ENCODE measurements around the gene CTNS.

The CTNS gene

DNA sequence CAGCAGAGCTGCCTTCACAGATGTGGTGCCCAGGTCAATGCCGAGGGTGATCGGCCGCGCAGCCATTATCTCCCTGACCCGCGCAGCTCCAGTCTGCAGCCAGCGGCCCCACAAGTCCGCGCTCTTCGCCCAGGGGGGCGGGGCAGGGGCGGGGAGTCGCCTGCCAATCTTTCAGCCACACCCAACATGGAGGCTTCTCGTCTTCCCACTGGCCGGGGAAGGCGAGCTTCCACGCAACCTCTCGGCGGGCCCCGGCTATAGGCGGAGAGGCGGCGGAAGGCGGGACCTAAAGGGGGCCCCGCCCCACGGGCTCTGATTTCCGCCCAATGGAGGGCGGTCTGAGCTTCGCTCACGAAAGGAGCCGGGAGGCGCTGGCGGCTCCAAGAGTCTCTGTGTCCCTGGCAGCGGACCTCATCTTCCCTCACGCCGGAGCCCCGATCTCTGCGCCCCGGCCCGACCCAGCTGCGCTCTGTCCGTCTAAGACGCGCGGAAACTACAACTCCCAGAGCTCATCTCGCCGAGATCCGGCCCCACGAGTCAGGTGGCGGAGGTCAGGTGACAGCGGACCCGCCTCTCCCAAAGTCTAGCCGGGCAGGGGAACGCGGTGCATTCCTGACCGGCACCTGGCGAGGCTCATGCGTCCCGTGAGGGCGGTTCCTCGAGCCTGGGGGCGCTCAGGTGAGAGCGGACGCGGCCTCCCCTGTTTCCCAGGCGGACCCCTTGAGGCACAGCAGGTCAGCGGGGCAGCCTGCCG is at the start of gene CTNS, which contains the start of gene SHPK:
Gene CTNS (plus strand): TSS at position 607 of the 754 bp plus-strand sequence. CDS start 3,447 bp downstream, outside the sequence.
Gene SHPK (minus strand): TSS at position 97 of the 754 bp plus-strand sequence. CDS start 31 bp downstream, at position 66.
- peak; percentile 98 for DNase-seq

DNA sequence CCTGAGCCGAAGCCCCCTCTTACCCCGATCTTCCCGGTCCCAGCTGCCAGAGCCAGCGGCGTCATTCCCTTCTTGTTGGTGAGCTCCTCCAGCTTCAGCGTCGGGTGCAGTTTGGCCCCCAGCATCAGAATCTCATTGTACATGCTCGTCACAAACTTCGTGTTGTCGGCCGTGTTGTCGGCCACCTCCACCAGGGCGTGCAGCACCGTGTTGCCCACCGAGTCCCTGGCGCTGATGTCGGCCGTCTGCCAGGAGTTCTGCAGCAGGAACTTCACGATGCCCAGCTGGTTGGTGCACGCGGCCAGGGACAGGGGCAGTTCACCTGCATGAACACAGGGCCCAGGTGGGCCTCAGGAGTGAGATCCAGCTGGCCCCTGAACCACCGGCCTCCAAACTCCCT is 46.8 kb upstream of the CTNS start:
- no peak for DNase-seq

DNA sequence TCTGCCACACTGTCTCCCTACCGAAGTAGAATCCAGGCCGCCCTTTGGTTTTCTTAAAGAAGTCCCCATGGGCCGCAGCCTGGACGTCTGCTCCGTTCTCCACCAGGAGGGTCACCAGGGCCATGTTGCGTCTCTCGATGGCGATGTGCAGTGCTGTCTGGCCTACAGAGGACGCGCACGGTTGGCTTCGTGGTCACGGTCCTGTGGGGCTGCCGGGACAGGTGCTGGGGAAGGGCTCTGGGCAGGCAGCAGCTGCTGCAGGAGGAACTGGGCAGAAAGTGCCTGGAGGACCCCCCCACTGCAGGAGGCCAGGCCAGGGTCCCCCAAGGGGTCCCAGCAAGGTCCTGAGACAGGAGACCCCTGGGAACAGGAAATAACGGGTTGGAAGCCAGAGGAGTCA is 46.3 kb upstream of the CTNS start:
- no peak for DNase-seq

DNA sequence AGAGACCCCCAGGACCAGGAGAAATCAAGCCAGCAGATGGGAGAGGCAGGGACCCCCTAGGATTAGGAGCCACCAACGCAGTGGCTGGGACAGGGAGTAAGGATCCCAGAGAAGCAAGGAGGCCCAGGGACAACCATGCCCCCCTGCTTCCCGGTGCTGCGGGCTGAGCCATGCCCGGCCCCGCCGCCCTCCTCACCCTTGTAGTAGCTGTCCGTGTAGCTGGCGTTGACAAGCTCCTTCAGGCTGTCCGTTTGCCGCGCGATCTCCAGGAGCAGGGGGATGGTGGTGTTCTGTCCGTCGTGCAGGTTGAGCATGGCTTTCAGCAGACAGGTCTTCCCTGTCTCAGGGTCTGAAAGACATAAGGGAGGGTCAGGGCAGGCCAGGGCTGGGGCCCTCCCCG is 45.8 kb upstream of the CTNS start:
- no peak for DNase-seq

DNA sequence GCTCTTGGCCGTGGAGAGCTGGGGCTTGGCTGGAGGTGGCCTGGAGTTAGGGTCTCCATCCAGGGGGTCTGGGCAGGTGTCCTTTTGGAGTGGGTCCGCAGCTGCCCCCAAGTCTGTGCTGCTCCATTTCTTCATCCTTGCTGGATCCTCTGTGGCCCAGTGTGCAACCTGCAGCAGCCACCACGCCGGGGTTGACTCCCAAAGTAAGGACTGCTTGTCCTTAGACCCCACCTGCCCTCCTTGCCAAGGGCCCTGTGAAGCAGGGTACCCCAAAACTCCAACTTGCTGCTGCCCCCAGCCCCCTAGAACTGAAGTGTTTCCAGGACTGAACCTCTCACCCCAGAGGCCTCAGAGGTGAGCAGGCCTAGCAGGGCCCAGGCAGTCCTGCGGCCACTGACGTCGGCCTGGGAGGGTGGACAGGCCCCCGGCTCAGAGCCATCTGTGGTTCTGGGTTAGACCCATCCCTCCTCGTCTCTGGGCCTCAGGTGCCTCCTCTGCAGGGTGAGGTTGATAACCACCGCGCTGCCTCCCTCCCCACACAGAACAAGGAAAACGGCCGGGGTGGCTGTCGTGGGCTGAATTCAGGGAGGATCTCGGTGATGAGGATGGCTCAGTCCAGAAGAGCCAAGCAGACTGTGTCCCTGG is 44.2 kb upstream of the CTNS start:
- no peak for DNase-seq

DNA sequence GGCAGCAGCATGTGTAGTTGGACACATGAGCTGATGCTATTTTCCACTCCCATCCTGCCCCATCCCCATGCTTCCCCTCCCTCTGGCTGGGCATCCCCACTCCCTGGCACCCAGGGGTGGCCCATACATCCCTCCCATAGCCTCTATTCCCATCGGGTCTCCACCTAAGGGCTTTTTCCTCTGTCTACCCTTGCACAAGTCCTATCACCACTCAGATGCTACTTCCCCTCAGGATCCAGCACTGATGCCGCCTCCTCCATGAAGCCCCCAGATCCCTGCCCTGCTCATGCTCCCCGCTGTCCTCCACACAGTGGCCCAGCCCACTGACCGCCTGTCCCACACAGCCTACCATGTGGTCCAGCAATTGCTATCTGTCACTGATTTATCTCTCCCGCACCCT is 43.2 kb upstream of the CTNS start:
- DNase-seq = no peak

DNA sequence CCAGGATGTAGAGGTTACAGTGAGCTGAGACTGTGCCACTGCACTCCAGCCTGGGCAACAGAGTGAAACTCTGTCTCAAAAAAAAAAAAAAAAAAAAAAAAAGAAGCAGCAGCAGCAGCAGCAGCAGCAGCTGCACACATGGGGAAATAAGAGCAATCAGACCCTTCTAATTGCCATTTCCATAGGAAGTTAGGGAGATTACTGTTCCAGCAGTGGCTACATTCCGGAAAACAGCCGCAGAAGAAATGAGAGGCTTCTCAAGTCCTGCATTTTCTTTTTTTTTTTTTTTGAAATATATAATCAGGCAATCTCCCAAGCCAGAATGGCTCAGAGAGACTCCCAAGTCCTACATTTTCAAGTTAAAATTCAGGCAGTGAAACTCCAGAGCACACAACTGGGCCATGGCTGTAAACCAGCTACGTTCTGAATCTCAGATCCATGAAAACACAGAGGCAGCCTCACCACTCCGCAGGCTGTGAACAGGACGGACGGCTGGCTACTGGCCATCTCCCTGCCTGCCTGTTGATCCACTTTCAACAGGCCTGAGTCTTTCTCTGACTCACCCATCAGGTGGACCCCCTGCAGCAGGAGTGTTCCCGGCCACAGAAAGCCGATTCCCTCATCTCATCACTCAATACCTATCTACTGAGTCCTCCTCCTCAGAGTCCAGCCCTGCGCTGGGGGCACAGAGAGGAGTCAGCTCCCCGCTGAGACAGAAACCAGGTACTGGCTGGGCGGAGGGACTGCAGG is 42.3 kb upstream of the CTNS start:
- no peak for DNase-seq

DNA sequence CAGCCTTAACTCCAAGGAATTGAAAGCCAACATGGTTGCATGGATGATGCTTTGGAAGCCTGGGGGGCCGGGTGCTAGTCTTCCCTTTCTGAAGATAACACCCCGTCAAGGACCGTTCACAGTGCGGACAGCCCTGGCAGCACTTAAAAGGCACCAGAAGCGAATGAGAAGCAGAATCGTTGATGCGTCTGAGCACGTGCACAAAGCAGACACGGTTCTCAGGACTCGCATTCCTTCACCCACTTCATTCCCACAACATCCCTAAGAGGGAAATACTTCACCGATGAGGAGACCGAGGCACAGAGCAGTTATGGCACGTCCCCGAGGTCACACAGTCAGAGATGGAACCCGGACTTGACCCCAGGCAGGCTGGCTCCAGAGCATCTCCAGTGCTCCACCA is 41.6 kb upstream of the CTNS start:
- DNase-seq = no peak

DNA sequence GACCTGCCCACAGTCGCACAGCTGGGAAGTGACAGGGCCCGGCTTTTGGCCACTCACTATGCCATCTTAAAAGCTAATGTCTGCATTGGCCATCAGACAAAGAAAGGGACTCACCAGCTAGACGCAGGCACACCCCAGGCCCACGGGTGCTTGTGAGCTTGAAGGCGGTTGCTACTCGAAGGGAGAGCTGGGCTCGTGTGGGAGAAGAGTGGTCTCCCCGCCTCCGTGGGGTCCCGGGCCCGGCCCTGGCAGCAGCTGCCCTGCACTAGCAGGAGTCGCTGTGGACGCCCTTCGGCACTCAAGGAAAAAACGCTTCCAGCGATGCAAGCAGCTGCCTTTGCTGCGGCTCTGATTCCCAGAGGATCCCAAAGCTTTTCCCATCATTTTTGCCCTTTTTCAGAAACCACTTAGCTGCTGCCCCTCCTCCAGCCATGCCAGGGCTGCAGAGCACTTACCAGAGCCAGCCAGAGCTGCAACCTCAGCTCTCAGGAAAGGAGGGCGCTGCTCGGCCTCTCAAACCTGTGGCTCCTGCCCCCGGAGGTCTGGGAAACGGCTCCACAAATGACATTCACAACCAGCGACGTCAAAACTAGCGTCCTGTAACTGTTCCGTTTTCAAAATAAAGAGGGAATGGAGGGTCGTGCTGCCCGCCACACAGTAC is 39.6 kb upstream of the CTNS start:
- DNase-seq = no peak

DNA sequence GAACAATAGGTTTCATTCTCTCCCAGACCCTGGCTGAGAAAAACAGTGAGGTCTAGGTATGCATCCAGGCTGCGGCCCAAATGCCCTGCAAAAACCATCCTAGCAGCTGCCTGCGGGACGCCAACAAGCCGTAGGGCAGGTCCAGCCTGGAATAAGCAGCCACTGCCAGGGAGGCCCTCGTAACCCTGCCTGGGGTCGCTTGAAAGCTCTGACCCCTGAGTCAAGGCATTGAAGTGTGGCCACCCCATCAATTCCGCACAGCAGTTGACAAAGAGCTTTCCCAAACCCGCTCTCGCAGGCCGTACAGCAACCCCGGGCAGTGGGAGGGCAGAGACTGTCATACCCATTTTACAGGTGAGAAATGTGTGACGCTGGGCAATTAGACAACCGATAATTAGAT is 38.5 kb upstream of the CTNS start:
- DNase-seq = no peak

DNA sequence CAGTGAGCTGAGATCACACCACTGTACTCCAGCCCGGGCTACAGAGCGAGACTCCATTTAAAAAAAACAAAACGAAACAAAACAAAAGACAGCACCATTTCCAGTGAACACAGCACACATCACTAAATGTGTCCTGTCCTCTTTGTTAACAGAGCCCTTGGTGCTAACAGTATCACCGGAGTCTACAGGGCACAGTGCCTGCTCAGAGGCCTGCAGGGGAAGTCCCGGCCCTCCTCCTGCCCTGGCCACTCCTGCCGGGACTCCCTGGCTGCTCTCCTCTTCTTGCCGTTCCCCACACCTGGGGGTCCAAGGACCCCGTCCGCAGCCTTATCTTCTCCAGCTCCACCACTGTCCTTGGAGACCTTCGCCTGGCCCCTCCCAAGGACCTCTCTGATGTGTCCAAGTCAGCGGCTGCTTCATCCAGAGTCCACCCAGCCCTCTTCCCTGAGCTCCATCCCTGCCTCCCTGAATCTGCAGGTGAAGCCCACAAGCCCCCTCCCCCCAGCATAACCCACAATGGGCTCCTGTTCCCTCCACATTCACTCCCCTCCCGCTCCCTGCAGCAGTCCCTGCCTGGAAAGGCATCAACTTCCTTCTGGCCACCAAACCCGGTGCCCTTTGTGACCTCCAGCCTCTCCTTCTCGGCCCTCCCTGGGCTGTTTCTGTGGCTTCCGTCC is 35.9 kb upstream of the CTNS start:
- DNase-seq = no peak

DNA sequence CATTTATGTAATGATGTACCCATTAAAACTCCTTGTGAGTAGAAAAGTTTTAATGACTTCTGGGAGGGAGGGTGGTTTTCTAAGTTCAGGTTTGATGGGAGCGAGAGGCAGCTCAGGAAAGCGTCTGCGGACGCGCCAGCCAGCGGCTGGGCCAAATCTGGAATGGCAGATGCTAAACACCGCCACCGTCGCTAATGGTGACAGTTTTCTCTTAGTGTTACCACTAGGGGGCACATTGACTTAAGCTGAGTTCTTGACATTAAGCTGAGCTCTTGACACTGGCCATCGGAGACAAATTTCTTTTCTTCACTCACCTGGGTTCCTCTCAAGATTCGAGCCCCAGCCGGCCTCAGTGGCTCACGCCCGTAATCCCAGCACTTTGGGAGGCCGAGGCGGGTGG is 34.1 kb upstream of the CTNS start:
- peak; percentile 32 for DNase-seq

DNA sequence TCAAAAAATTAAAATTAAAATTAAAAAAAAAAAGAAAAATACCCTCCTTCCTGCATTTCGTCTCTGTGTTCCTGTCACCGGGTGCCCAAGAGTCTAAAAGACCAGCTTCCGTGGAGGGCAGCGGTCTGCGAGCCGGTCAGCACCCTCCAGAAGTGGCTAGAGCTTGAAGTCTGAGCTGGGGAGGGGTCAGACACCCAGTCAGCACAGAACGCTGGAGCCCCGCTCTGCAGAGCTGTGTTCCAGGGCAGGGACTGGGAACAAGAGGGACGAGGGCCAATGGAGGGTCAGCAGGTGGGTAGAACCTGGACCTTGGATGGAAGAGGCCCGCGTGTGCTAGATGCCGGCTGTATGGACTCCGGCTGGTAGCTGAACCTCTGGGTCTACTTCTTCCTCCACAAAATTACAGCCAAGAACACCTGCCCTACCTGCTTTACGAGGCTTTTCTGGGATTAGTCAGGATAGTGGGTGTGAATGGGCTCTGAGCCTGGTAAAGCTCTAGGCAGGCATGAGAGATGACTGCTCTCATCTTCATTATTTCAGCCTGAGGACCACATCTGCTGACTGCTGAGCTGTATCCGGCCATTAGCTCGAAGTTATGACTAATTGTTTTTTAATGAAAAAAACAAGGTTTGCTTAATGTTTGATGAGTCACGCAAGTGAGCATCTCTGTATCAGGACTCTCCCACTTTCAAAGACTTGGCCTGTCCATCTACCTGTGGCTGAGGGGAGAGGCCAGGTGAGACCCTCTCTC is 33.3 kb upstream of the CTNS start:
- peak; percentile 86 for DNase-seq

DNA sequence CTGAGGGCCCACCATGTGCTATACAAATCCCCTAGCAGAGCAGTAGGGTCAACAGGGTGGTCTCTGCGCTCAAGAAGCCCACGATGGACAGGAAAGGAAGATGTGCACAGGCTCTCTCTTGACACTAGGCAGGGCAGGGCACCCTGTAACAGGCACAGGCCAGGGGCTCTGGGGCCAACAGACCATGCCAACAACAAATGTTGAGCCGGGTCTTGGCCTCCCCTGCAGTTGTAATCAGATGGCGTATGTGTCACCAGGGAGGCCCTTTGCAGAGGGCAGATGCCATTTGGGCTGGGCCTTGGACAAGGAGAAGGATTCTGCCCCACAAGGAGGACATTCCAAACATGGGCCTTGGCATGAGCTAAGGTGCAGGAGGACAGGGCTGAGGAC is 32.7 kb upstream of the CTNS start:
- no peak for DNase-seq

DNA sequence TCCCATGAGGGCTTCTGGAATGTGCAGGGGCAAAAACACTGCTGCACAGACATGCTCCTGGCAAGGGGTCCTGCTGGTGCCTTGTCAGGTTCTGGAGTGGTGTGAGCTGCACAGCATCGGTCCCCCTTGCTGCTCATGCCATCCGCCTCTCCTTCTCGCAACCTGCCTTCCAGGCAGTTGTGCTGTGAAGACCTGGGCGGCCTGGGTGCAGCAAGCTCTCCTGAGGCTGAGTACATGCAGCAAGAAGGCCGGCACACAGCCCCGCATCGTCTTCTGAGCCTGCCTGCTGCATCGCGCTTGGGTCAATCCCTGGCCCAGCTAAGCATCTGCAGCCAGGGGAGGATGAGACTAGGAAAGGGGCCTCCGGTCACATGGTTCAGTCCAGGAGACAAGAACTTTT is 26.9 kb upstream of the CTNS start:
- DNase-seq = no peak

DNA sequence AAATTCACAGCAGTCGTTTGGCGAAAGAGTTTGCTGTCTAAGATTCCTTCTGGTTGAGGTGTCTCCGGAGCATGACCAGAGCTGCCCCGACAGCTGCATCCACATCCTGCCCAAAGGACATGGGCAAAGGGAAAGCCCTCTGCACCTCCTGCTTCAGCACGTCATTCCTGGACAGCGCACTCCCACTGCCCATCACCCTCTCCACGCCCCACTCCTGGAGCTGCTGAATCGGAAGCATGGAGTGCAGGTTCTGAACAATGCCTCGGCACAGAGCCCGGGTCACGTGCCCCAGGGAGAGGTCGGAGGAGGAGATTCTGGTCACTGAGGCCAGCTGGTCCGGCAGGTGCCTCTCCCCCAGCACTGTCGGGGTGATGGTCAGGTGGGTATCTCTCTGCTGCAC is 26.0 kb upstream of the CTNS start:
- DNase-seq = no peak

DNA sequence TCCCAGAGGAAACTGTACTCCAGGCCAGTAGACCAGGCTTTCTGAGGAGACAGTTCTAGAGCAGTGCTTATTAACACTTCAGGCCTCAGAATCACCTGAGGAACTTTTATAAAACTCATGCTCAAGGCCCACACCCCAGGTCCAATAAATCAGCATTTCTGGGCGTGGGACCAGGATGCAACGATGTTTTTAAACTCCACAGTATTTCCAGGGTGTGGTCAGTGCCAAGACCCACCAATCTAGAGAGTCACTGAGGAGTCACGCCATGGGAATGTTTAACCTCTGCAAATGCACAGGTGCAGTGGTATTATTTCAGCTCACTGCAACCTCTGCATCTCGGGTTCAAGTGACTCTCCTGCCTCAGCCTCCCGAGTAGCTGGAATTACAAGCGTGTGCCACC is 23.4 kb upstream of the CTNS start:
- DNase-seq = no peak

DNA sequence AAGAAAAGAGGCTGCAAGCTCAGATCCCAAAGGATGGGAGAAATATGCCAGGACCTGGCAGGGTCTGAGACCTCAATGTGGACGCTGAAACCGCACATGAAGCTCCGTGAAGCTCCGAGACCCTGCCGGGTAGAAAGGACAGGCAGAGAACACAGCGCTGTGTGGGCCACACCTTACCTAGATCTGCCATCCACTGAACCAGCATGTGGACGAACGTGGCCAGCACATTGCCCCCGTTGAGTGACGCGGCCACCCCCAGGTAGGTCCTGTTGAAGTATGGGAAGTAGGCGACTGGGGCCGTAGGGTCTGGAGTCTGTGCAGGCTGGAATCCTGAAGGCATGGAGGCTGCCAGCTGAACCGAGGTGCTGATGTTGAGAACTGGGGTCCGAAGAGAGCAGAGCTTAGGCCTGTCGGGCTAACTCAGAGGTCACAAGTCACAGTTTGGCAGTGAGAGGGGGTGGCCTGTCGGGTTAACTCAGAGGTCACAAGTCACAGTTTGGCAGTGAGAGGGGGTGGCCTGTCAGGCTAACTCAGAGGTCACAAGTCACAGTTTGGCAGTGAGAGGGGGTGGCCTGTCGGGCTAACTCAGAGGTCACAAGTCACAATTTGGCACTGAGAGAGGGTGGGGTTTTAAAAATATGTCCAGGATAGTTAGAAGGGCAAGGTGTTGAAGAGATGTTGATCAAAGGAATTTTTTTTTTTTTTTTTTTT is 21.2 kb upstream of the CTNS start:
- no peak for DNase-seq

DNA sequence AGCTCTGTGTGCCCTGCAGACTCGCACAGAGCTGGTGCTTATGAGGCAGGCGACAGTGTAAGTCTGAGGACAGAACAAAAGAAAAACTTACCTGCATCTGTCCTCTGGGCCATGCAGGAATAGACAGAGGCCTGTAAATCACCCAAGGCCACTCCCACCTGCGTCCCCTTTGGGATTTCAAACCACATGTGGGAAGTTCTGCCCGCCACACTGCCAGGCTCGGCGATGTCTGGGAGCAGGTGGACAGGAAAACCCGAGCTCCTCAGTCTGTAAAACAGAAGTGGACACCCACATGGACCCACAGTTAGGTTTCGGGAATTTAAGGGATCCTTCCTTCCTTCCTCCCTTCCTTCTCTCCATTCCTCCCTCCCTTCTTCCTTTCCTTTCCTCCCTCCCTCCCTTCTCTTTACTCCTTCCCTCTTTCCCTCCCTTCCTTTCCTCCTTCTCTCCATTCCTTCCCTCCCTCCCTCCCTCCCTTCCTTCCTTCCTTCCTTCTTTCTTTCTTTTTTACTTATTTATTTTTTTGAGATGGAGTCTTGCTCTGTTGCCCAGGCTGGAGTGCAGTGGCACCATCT is 15.3 kb upstream of the CTNS start:
- DNase-seq = no peak

DNA sequence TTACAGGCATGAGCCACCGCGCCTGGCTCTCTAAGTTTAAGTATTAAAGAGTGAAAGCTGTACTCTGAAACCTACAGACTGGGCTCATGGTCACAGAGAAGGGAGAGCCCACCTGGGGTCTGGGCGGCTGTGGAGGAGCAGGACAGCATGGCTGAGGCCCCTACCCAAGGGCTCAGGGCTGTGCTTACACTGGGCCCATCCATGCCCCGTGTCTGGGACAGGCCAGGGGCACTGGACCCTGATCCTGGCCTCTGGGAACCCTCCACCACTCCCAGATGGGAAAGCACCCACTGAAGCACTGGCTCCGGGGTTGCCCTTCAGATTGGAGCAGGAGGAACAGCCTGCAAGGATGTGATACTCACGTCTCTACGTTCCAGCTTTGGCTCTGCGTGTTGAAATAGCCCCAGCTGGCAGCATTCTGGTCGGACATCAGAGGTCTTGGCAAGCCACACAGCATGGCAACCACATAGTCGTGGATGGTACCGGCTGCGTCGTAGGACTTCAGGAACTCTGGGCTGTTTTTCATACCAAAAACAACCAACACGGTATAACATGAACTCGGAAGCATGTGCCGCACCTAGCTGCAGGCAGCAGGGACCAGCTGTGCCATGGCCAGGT is 13.5 kb upstream of the CTNS start:
- DNase-seq = no peak
